BLaER1 (cell line): ENCODE measurements around the gene PLAGL2.

Experiments used
- H3K27ac ChIP-seq: shearing (Covaris generic); formaldehyde crosslinking; 2 replicates; pipeline ENCODE4 v1.8.1; 2022
- H3K27me3 ChIP-seq: shearing (Covaris generic); formaldehyde crosslinking; 2 replicates; pipeline ENCODE4 v1.8.1; 2022
- H3K36me3 ChIP-seq: shearing (Covaris generic); formaldehyde crosslinking; 2 replicates; pipeline ENCODE4 v1.8.1; 2022
- H3K4me1 ChIP-seq: shearing (Covaris generic); formaldehyde crosslinking; 2 replicates; pipeline ENCODE4 v1.8.1; 2022
- H3K4me2 ChIP-seq: shearing (Covaris generic); formaldehyde crosslinking; 2 replicates; pipeline ENCODE4 v1.8.1; 2022
- H3K4me3 ChIP-seq: shearing (Covaris generic); formaldehyde crosslinking; 2 replicates; pipeline ENCODE4 v1.8.1; 2022
- H3K9ac ChIP-seq: shearing (Covaris generic); formaldehyde crosslinking; 2 replicates; pipeline ENCODE4 v1.8.1; 2022
- H3K9me3 ChIP-seq: shearing (Covaris generic); formaldehyde crosslinking; 2 replicates; pipeline ENCODE4 v1.8.1; 2022
- H4K20me1 ChIP-seq: shearing (Covaris generic); formaldehyde crosslinking; 2 replicates; pipeline ENCODE4 v1.8.1; 2022
- Cebpa-rat ChIP-seq: shearing (Covaris generic); IDR thresholded peaks from 2 replicates; pipeline ENCODE4 v1.8.1; 2022

PLAGL2 gene

GRCh38 chr20:32165836-32166545, 41.6 kb downstream of the PLAGL2 start:
- no peak overlapping the region for H3K4me2 ChIP-seq
- no peaks in the 10 kb centered on the region for H3K27me3 ChIP-seq
- TF ChIP-seq Cebpa-rat, result no peak
- peaks cover 67% of the 10 kb centered on the region for H3K36me3 ChIP-seq
- no peaks in the 10 kb centered on the region for H3K4me1 ChIP-seq
- 0 out of 2 replicates have a peak, but pooled peaks cover 7% of the 10 kb centered on the region for H4K20me1 ChIP-seq
- no peak overlapping the region for H3K4me3 ChIP-seq
- H3K9me3 ChIP-seq, result no peaks in the 10 kb centered on the region
- no peak overlapping the region for H3K9ac ChIP-seq
- H3K27ac ChIP-seq, result no peak overlapping the region

GRCh38 chr20:32164984-32165735, 42.4 kb downstream of the PLAGL2 start:
- Histone ChIP-seq H3K27ac (no peak overlapping the region), H3K4me1 (no peaks in the 10 kb centered on the region), H3K27me3 (no peaks in the 10 kb centered on the region), H3K9ac (no peak overlapping the region), H4K20me1 (0 out of 2 replicates have a peak, but pooled peaks cover 7% of the 10 kb centered on the region), H3K9me3 (no peaks in the 10 kb centered on the region), H3K36me3 (peaks cover 75% of the 10 kb centered on the region), H3K4me2 (no peak overlapping the region), H3K4me3 (no peak overlapping the region)
- no peak for TF ChIP-seq Cebpa-rat

- Histone ChIP-seq H3K4me2 (no peak overlapping the region), H3K4me3 (no peak overlapping the region), H3K27me3 (no peaks in the 10 kb centered on the region), H4K20me1 (0 out of 2 replicates have a peak, but pooled peaks cover 7% of the 10 kb centered on the region), H3K36me3 (peaks cover 87% of the 10 kb centered on the region), H3K9me3 (no peaks in the 10 kb centered on the region), H3K27ac (no peak overlapping the region), H3K4me1 (no peaks in the 10 kb centered on the region), H3K9ac (no peak overlapping the region)
- TF ChIP-seq Cebpa-rat, result no peak
Measured at GRCh38 chr20:32163951-32164350, 43.6 kb downstream of the PLAGL2 start.

- no peaks in the 10 kb centered on the region for H3K27me3 ChIP-seq
- H3K4me2 ChIP-seq, result no peak overlapping the region
- no peaks in the 10 kb centered on the region for H3K4me1 ChIP-seq
- H3K4me3 ChIP-seq, result no peak overlapping the region
- no peak for TF ChIP-seq Cebpa-rat
- H3K9ac ChIP-seq, result no peak overlapping the region
- peaks cover 98% of the 10 kb centered on the region for H3K36me3 ChIP-seq
- no peaks in the 10 kb centered on the region for H3K9me3 ChIP-seq
- 0 out of 2 replicates have a peak, but pooled peaks cover 7% of the 10 kb centered on the region for H4K20me1 ChIP-seq
- H3K27ac ChIP-seq, result no peak overlapping the region
Measured at GRCh38 chr20:32162351-32162750, 45.2 kb downstream of the PLAGL2 start.

GRCh38 chr20:32160341-32160740, 47.2 kb downstream of the PLAGL2 start:
- no peak overlapping the region for H3K4me2 ChIP-seq
- H3K9me3 ChIP-seq, result no peaks in the 10 kb centered on the region
- H3K4me3 ChIP-seq, result no peak overlapping the region
- peaks cover 96% of the 10 kb centered on the region for H3K36me3 ChIP-seq
- H3K9ac ChIP-seq, result no peak overlapping the region
- H3K27ac ChIP-seq, result no peak overlapping the region
- no peaks in the 10 kb centered on the region for H3K27me3 ChIP-seq
- H3K4me1 ChIP-seq, result peaks cover 2% of the 10 kb centered on the region; the same call in 1 of the 2 replicates
- no peak for TF ChIP-seq Cebpa-rat
- peaks cover 2% of the 10 kb centered on the region; the same call in 1 of the 2 replicates for H4K20me1 ChIP-seq

- no peak overlapping the region for H3K27ac ChIP-seq
- TF ChIP-seq Cebpa-rat, result no peak
- peaks cover 7% of the 10 kb centered on the region; the same call in 1 of the 2 replicates for H4K20me1 ChIP-seq
- H3K4me2 ChIP-seq, result no peak overlapping the region
- peaks cover 8% of the 10 kb centered on the region for H3K4me1 ChIP-seq
- H3K4me3 ChIP-seq, result no peak overlapping the region
- no peak overlapping the region for H3K9ac ChIP-seq
- peaks cover 96% of the 10 kb centered on the region for H3K36me3 ChIP-seq
- no peaks in the 10 kb centered on the region for H3K27me3 ChIP-seq
- no peaks in the 10 kb centered on the region for H3K9me3 ChIP-seq
Measured at GRCh38 chr20:32159766-32160221, 47.7 kb downstream of the PLAGL2 start.

GRCh38 chr20:32158943-32159660, 48.4 kb downstream of the PLAGL2 start:
- no peak overlapping the region for H3K4me2 ChIP-seq
- H3K27me3 ChIP-seq, result no peaks in the 10 kb centered on the region
- H3K4me1 ChIP-seq, result peaks cover 14% of the 10 kb centered on the region
- H3K4me3 ChIP-seq, result no peak overlapping the region
- peaks cover 12% of the 10 kb centered on the region; the same call in 1 of the 2 replicates for H4K20me1 ChIP-seq
- H3K27ac ChIP-seq, result no peak overlapping the region
- no peak for TF ChIP-seq Cebpa-rat
- H3K36me3 ChIP-seq, result peaks cover 96% of the 10 kb centered on the region
- no peak overlapping the region for H3K9ac ChIP-seq
- H3K9me3 ChIP-seq, result no peaks in the 10 kb centered on the region

- Histone ChIP-seq H3K36me3 (peaks cover 97% of the 10 kb centered on the region), H3K9ac (no peak overlapping the region), H3K27ac (no peak overlapping the region), H4K20me1 (peaks cover 12% of the 10 kb centered on the region; the same call in 1 of the 2 replicates), H3K27me3 (no peaks in the 10 kb centered on the region), H3K4me3 (no peak overlapping the region), H3K9me3 (no peaks in the 10 kb centered on the region), H3K4me2 (no peak overlapping the region), H3K4me1 (peaks cover 18% of the 10 kb centered on the region)
- no peak for TF ChIP-seq Cebpa-rat
Measured at GRCh38 chr20:32158351-32158750, 49.2 kb downstream of the PLAGL2 start.

GRCh38 chr20:32157611-32158010, 49.9 kb downstream of the PLAGL2 start:
- H3K4me1 ChIP-seq, result peaks cover 18% of the 10 kb centered on the region
- H3K9me3 ChIP-seq, result no peaks in the 10 kb centered on the region
- H3K4me3 ChIP-seq, result no peak overlapping the region
- H3K9ac ChIP-seq, result no peak overlapping the region
- peaks cover 12% of the 10 kb centered on the region; the same call in 1 of the 2 replicates for H4K20me1 ChIP-seq
- no peaks in the 10 kb centered on the region for H3K27me3 ChIP-seq
- H3K27ac ChIP-seq, result no peak overlapping the region
- no peak for TF ChIP-seq Cebpa-rat
- H3K4me2 ChIP-seq, result no peak overlapping the region
- H3K36me3 ChIP-seq, result peaks cover 97% of the 10 kb centered on the region
